Neural progenitor cell (in vitro differentiated cells): ENCODE measurements around the gene SMNDC1.

Source experiments
- CTCF ChIP-seq: fragments of 200-600 bp; sonication (generic); IDR thresholded peaks from 2 replicates; pipeline ENCODE4 v1.5.1; 2017; ENCODE audit warnings: antibody characterized with exemption, mild to moderate bottlenecking
- EZH2 ChIP-seq: fragments of 200-600 bp; sonication (generic); IDR thresholded peaks from 2 replicates; pipeline ENCODE4 v1.6.1; 2017; ENCODE audit warnings: antibody characterized with exemption, mild to moderate bottlenecking, moderate library complexity
- EZH2phosphoT487 ChIP-seq: fragments of 200-600 bp; sonication (generic); IDR thresholded peaks from 2 replicates; pipeline ENCODE4 v1.6.1; 2017; ENCODE audit warnings: antibody characterized with exemption

DNA sequence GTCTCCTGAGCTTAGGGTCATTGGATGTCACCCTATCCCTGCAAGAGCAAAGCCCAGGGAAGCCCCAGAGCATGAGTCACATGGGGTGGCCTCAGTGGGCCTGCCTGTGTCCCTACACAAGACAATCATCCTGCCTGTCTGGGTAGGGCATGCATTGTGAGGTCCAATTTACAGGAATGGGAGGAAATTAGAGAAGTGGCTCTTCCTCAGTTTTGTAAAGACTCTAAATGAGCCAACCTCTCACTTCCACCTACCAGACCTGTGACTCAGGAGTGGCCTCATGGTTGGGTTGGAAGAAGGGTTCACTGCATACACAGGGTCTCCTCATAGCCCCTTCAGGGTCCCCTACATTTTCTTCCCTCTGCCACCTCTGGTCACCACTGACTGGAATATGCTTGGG lies 43.6 kb upstream of the SMNDC1 start:
- TF ChIP-seq CTCF (no peak), EZH2 (no peak), EZH2phosphoT487 (no peak)
